ENCODE measurements around the gene LRMDA.

DNA sequence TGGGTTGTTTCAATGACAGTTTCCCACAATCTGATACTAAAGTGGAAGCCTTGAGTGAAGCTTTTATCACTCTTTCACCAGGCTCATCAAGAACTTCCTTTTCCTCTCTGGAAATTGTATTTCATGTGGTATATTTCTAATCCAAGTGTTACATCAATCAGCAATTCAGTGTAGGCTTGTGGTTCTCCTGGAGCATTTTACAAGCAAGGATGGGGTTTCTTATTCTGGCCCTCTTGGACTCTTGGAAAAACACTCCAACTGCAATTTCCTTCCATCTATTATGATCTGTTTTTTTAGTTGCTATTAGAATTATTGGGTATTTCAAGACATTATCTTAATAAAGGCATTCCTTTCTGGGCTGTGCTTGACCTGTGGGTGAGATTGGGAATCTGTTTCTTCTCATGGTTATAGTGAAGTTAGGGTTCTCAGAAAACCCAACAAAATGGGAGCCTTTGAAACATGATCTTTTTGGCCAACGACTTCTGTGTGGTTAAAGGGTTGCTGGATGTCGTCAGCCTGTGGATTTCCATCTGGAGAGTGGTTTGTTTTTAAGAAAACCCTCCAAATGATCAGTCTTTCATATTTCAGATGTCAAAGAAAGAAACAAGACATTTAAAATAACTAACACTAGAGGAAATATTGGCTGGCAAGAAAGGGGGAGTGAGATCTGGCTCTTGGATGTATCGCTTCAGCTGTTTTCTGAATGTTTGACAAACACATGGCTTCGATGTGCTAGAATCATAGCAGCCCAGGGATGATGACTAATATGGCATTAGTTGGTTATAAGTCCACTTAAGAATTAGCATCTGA lies 540.2 kb downstream of the LRMDA start:
- no peak for TF ChIP-seq TAF1 (IDR thresholded peaks at IDR 0.05; ENCODE audit: low read depth)
- TF ChIP-seq TCF12 (IDR thresholded peaks at IDR 0.05; ENCODE audit: low read depth) = no peak
- TF ChIP-seq, protein P1, sequence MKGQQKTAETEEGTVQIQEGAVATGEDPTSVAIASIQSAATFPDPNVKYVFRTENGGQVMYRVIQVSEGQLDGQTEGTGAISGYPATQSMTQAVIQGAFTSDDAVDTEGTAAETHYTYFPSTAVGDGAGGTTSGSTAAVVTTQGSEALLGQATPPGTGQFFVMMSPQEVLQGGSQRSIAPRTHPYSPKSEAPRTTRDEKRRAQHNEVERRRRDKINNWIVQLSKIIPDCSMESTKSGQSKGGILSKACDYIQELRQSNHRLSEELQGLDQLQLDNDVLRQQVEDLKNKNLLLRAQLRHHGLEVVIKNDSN (IDR thresholded peaks at IDR 0.05) = no peak
- no peak for TF ChIP-seq CEBPB (IDR thresholded peaks at IDR 0.05)
- TF ChIP-seq EGR1 (IDR thresholded peaks at IDR 0.05) = no peak
- TF ChIP-seq EP300 (IDR thresholded peaks at IDR 0.05; ENCODE audit: borderline replicate concordance) = no peak

All from Ishikawa (cell line).